Osteoblast (primary cell): ENCODE measurements around the gene EVI5L. TPM values are rescaled to one million over a fixed set of nuclear protein-coding genes. Genes with fewer than 3 reads are reported as not detected.
A peak's percentile ranks its signal among the peaks of the same experiment; 100 is the strongest.
"Not testable (repeated sequence)": the region's sequence is repeated elsewhere in the genome, so short reads cannot be mapped to it uniquely, and the experiment has no call there.

Experiments
- DNase-seq: peaks from one replicate; pipeline ENCODE4 v3.0.0; 2011; ENCODE audit warnings: low spot score, mixed read lengths; ENCODE audit not compliant: insufficient read length; ENCODE audit errors: missing footprints
- H2AFZ ChIP-seq: 2 replicates; pipeline ENCODE4 v1.6.0; 2011; ENCODE audit warnings: mild to moderate bottlenecking, low read length
- H3K27ac ChIP-seq: 2 replicates; pipeline ENCODE4 v1.5.1; 2011; ENCODE audit warnings: mild to moderate bottlenecking, low read depth, low read length, moderate library complexity
- H3K27me3 ChIP-seq: 2 replicates; pipeline ENCODE4 v1.6.0; 2012; ENCODE audit warnings: mild to moderate bottlenecking, control low read depth, inconsistent platforms, low read length, moderate library complexity; ENCODE audit not compliant: insufficient read depth
- H3K36me3 ChIP-seq: 2 replicates; pipeline ENCODE4 v1.5.1; 2011; ENCODE audit warnings: mild to moderate bottlenecking, low read length, control low read depth, moderate library complexity; ENCODE audit not compliant: insufficient read depth
- H3K4me1 ChIP-seq: 2 replicates; pipeline ENCODE4 v1.5.1; 2011; ENCODE audit warnings: mild to moderate bottlenecking, low read length, control low read depth, moderate library complexity; ENCODE audit not compliant: insufficient read depth
- H3K4me2 ChIP-seq: 2 replicates; pipeline ENCODE4 v1.6.0; 2011; ENCODE audit warnings: mild to moderate bottlenecking, low read length; ENCODE audit not compliant: insufficient read depth
- H3K4me3 ChIP-seq: fragments of 200-600 bp; sonication (generic); 3 replicates; pipeline ENCODE4 v1.5.1; 2012; ENCODE audit warnings: mild to moderate bottlenecking, low read length, inconsistent platforms; ENCODE audit not compliant: insufficient read depth
- H3K79me2 ChIP-seq: 2 replicates; pipeline ENCODE4 v1.6.0; 2012; ENCODE audit warnings: mild to moderate bottlenecking, low read length, control low read depth, inconsistent platforms; ENCODE audit not compliant: insufficient read depth
- H3K9me3 ChIP-seq: 2 replicates; pipeline ENCODE4 v1.5.1; 2011; ENCODE audit warnings: low read depth, low read length, control low read depth
- H4K20me1 ChIP-seq: 2 replicates; pipeline ENCODE4 v1.6.0; 2012; ENCODE audit warnings: mild to moderate bottlenecking, low read length, control low read depth; ENCODE audit not compliant: insufficient read depth
- total RNA-seq: library from RNA; depleted of rRNA; stranded (reverse); fragments of >200 nt; gene quantifications from 2 replicates; pipeline ENCODE4 v1.2.3, GENCODE V29; 2012
- TF ChIP-seq, protein P1 (sequence below): IDR thresholded peaks from 2 replicates; pipeline ENCODE4 v1.5.1; 2011; ENCODE audit warnings: mild to moderate bottlenecking, low read depth, low read length, moderate library complexity; ENCODE audit errors: extremely low read depth

Gene EVI5L
- total RNA-seq, 1 donor: 26.1 TPM

GRCh38 chr19:7888145-7888825, 58.3 kb downstream of the EVI5L start, which contains the start of gene LRRC8E:
Gene LRRC8E, plus strand, starts transcription at chr19:7888510. Its CDS starts 7,094 bp downstream, at chr19:7895604.
- Histone ChIP-seq H3K4me2 (peak within 1 kb of the TSS; percentile 92), H3K36me3 (no peaks in the 10 kb centered on the region), H3K27ac (peak within 1 kb of the TSS; percentile 58), H3K79me2 (peaks cover 12% of the 10 kb centered on the region), H4K20me1 (no peaks in the 10 kb centered on the region), H2AFZ (peak within 1 kb of the TSS; percentile 78), H3K4me1 (peaks cover 11% of the 10 kb centered on the region), H3K4me3 (peak within 1 kb of the TSS; percentile 86), H3K27me3 (no peaks in the 10 kb centered on the region), H3K9me3 (no peaks in the 10 kb centered on the region)
- TF ChIP-seq, protein P1, sequence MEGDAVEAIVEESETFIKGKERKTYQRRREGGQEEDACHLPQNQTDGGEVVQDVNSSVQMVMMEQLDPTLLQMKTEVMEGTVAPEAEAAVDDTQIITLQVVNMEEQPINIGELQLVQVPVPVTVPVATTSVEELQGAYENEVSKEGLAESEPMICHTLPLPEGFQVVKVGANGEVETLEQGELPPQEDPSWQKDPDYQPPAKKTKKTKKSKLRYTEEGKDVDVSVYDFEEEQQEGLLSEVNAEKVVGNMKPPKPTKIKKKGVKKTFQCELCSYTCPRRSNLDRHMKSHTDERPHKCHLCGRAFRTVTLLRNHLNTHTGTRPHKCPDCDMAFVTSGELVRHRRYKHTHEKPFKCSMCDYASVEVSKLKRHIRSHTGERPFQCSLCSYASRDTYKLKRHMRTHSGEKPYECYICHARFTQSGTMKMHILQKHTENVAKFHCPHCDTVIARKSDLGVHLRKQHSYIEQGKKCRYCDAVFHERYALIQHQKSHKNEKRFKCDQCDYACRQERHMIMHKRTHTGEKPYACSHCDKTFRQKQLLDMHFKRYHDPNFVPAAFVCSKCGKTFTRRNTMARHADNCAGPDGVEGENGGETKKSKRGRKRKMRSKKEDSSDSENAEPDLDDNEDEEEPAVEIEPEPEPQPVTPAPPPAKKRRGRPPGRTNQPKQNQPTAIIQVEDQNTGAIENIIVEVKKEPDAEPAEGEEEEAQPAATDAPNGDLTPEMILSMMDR: no peak
- peak; percentile 99 for DNase-seq

DNA sequence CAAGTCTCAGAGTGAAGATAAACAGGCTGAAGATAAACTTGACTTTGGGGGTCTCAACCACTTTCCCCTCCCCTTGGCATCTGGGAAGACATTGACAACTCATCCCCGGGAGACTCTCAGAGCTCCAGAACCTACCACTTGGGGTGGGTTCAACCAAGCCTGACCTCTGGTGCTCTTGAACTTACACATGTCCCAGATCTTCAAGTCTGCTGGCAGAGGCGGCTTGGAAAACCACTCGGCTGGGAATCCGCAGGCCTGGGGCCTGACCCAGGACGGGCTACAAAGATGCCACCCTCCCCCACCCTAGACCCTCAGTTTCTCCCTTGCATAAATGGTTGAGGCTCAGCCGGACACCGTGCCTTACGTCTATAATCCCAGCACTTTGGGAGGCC, 58.8 kb downstream of the EVI5L start:
- H3K79me2 ChIP-seq: peaks cover 15% of the 10 kb centered on the region
- peaks cover 11% of the 10 kb centered on the region for H3K4me1 ChIP-seq
- peak overlapping the region; percentile 58 for H3K27ac ChIP-seq
- TF ChIP-seq, protein P1: no peak
- no peaks in the 10 kb centered on the region for H3K27me3 ChIP-seq
- peak overlapping the region; percentile 78 for H2AFZ ChIP-seq
- DNase-seq: peak; percentile 72
- peak overlapping the region; percentile 86 for H3K4me3 ChIP-seq
- H4K20me1 ChIP-seq: no peaks in the 10 kb centered on the region
- H3K4me2 ChIP-seq: peak overlapping the region; percentile 92
- H3K9me3 ChIP-seq: no peaks in the 10 kb centered on the region
- no peaks in the 10 kb centered on the region for H3K36me3 ChIP-seq

DNA sequence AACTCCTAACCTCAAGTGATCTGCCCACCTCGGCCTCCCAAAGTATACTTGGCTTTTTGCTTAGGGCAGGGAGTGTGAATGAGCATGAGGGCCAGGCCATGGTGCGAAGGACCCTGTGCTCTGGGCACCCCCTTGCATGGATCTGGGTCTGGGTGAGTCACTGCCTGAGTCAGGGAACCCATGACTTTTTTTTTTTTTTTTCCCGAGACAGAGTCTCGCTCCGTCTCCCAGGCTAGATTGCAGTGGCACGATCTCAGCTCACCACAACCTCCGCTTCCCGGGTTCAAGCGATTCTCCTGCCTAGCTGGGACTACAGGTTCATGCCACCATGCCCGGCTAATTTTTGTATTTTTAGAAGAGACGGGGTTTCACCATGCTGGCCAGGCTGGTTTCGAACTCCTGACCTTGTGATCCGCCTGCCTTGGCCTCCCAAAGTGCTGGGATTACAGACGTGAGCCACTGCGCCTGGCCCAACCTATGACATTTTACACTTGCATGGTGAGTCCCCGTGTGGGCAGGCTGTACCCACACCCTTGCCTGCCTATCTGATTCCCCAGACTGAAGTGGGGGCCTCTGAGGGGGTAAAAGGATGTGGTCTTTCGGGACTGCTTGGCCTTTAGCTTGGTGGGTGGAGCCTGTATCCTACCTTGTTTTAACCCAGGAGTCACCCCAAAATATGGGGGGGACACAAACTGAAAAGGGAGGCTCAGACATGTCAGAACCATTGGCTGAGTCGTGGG, 63.5 kb downstream of the EVI5L start:
- H4K20me1 ChIP-seq, H3K4me2 ChIP-seq, H2AFZ ChIP-seq, H3K27me3 ChIP-seq, H3K36me3 ChIP-seq, H3K4me3 ChIP-seq, H3K9me3 ChIP-seq: not testable (repeated sequence)
- peak; percentile 97 for DNase-seq
- H3K4me1 ChIP-seq: peaks cover 11% of the 10 kb centered on the region
- peaks cover 26% of the 10 kb centered on the region for H3K79me2 ChIP-seq
- H3K27ac ChIP-seq: peak overlapping the region; percentile 26

DNA sequence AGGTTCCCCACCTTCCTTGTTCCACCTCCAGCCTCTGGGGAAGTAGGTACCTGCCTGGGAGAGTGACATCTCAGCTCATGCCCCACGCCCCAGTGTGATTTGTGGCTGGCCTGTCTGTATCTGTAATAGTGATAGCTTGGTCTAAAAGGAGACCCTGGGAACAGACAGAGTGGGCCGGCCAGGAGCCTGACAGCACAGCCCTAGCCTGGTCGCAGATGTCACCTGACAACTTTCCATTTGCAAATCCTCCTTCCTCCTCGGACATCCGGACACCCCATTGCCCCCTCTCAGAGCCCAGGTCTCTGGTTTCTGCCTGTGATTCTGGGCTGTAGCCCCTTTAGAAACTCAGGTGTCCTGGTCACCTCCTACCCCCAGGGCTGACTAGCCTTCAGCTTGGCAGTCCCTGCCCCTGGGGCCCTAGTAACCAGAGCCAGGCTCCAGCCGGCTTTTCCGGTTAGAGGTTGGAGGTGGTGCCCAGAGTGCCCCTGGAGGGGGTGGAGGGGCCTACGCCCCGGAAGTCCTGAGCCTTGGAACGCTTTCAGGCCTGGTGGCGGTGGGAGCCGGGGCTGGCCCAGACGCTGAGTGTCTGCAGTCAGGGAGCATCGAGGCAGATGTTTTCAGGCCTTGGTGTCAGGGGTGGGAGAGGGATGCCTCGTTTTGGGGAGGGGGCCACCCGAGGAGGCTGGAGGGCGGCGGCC, 64.7 kb downstream of the EVI5L start:
- H3K27ac ChIP-seq: no peak overlapping the region
- peaks cover 20% of the 10 kb centered on the region for H3K79me2 ChIP-seq
- H4K20me1 ChIP-seq: no peaks in the 10 kb centered on the region
- H3K4me3 ChIP-seq: no peak overlapping the region
- DNase-seq: peak; percentile 85
- H3K27me3 ChIP-seq: no peaks in the 10 kb centered on the region
- H3K36me3 ChIP-seq: peaks cover 9% of the 10 kb centered on the region
- no peak overlapping the region for H2AFZ ChIP-seq
- no peak overlapping the region for H3K4me2 ChIP-seq
- TF ChIP-seq, protein P1: no peak
- H3K4me1 ChIP-seq: peaks cover 7% of the 10 kb centered on the region
- H3K9me3 ChIP-seq: no peaks in the 10 kb centered on the region
